ENCODE data around the gene ARHGEF2.

The ARHGEF2 gene

DNA sequence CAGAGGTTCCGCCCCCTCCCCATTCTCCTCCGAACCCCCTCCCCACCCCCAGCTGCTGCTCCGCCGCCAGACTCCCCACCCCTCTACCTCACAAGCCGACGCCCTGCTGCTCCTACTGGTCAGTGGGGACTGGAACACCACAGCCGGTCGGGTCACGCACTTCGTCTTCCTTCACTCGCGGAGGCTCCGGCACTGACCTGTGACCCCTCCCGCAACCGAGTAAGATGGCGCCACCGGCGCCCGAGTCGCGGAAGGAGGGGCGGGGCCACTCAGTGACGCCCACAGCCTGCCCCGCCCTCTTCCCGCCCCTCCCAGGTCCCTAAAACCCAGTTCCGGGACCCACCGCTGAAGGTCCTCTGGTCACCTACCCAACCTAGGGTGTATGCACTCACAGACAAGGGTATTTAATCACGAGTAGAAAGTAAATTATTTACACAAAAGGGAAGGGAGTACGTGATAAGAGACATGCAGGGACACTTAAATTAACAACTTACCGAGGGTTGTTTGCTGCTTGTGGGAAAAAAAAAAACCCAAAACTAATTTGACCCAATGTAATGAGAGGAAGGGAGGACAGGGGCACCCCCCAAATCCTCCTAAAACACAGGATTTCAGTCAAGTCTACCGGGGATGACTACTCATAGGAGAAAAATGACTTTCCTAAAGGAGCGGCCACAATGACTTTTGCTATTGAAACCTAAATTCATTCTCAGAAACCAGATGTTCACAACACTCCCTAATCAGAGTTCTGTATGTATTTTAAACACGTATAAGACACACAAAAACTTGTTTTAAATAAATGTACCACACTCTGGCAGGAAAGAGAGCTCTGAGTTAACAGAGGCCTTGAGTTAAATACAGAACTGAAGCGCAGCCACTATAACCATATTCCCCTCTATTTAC is 66.9 kb downstream of the ARHGEF2 start, which contains the start of gene RIT1:
TSS of gene RIT1 (minus strand) at position 194 of the 900 bp plus-strand sequence. CDS start 588 bp downstream, outside the sequence.
- DNase-seq (ENCODE audit: low spot score) = peak; percentile 91

- DNase-seq (ENCODE audit: low spot score) = peak; percentile 57
These were observed 67.7 kb downstream of the ARHGEF2 start for GRCh38 chr1:155910621-155911121.

GRCh38 chr1:155909894-155910293 is 68.5 kb downstream of the ARHGEF2 start:
- peak; percentile 71 for DNase-seq (ENCODE audit: low spot score)

DNA sequence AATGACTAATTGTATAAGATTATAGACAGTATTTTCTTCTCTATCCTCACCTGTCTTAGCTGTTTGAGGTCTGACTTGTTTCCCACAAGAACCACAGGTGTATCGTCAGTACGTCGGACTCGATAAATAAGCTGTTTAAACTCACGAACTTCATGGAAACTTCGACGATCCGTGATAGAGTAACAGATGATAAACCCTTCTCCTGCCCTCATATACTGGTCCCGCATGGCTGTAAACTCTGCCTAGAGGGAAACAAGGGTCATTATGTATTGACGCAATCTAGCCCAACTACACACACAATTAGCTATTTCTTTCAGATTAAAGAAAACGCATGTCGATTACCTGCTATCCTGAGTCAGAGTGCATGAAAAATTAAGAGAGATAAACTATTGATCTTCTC is 74.1 kb downstream of the ARHGEF2 start:
- no peak for DNase-seq (ENCODE audit: low spot score)

GRCh38 chr1:155900161-155900560 is 78.2 kb downstream of the ARHGEF2 start:
- no peak for DNase-seq (ENCODE audit: low spot score)

GRCh38 chr1:155899683-155900082 is 78.7 kb downstream of the ARHGEF2 start:
- no peak for DNase-seq (ENCODE audit: low spot score)

DNA sequence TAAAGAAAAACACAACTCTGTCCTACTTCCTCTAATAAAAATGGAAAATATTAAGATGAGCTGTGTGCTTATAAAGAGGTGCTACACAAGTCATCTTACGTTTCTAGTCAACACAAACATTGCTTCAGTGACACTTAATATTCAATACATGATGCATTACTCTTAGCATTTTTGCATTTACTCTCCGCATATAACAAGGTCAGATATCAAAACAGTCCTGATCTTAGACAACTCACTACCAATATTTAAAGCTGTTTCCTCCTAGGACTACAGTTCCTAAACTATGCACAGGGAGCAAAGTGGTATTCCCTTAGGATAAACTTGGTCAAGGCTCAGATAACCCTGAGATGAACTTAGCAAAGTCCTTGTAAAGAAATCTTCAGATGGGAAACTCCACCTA is 79.5 kb downstream of the ARHGEF2 start:
- no peak for DNase-seq (ENCODE audit: low spot score)

DNA sequence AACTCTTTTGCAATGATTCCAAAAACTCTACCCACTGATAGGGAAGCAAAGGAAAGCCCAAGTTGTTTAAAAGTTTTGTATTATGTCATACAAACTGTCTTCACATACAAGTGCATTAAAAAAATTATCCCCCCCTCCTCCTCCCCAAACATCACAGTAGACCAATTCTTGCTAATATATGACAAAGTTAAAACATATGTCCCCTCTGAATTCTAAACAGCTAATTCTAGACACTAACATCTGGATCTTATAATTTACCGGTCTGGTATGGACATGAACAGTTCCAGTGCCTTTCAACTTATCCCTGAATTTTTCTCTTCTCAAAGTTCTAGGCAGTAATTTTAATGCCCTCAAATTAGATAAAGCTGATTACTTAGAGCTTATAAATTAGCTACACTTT is 80.6 kb downstream of the ARHGEF2 start:
- no peak for DNase-seq (ENCODE audit: low spot score)
